Measurements from ENCODE around the gene PTHLH.

DNA sequence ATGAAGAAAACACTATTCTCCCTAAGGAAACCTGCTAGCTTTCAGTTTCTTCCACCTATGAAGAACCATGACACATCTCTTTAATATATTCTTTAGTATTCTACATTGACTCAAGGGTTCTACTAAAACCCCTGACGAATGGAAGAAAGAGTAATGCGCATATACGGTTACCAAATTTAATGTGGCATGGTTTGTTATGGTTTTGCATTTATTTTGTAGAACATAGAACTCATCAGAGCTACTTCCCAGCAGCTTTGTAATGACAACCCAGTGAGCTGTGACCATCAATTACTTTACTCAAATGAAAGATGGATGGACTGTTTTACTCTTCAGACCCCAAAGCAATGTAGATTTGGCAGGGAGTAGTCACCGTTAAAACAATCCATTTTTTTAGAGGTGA, 19.2 kb downstream of the PTHLH start:
- TF ChIP-seq POLR2AphosphoS5 (IDR thresholded peaks at IDR 0.05) = no peak
- TF ChIP-seq, protein P1, sequence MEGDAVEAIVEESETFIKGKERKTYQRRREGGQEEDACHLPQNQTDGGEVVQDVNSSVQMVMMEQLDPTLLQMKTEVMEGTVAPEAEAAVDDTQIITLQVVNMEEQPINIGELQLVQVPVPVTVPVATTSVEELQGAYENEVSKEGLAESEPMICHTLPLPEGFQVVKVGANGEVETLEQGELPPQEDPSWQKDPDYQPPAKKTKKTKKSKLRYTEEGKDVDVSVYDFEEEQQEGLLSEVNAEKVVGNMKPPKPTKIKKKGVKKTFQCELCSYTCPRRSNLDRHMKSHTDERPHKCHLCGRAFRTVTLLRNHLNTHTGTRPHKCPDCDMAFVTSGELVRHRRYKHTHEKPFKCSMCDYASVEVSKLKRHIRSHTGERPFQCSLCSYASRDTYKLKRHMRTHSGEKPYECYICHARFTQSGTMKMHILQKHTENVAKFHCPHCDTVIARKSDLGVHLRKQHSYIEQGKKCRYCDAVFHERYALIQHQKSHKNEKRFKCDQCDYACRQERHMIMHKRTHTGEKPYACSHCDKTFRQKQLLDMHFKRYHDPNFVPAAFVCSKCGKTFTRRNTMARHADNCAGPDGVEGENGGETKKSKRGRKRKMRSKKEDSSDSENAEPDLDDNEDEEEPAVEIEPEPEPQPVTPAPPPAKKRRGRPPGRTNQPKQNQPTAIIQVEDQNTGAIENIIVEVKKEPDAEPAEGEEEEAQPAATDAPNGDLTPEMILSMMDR (IDR thresholded peaks at IDR 0.05) = no peak

Data from sigmoid colon (tissue), 4 donors.